K562 (cell line): Measurements from ENCODE around the gene DACT3. TPM values are rescaled to one million over a fixed set of nuclear protein-coding genes. Genes with fewer than 3 reads are reported as not detected.
A peak's percentile ranks its signal among the peaks of the same experiment; 100 is the strongest.

Experiments used
- ATAC-seq: fragments of 200-7000 bp; cut with Tn5 transposase; 3 replicates; pipeline ENCODE4 v1.9.1; 2020; ENCODE audit warnings: moderate library complexity
- BruUV-seq: library from RNA; stranded (reverse); fragments of 400-500 nt; replicated peaks from 2 replicates; lab custom pipeline; 2021; lab: Mats Ljungman, UMichigan
- CTCF ChIA-PET: fragments of 300-600 bp; formaldehyde crosslinking; extraction: SDS; loops from one replicate; lab custom pipeline; 2021; ENCODE audit warnings: low intra/inter-chr PET ratio; lab: Yijun Ruan, JAX
- POLR2A ChIA-PET: fragments of 300-600, 350-650 bp; sonication (Branson Sonifier 250); formaldehyde crosslinking; extraction: SDS; loops from one replicate; lab custom pipeline; 2021; ENCODE audit warnings: antibody characterized with exemption, inconsistent platforms; lab: Yijun Ruan, JAX
- DNase-seq, 4 experiments: peaks; one replicate each; pipeline versions ENCODE4 v3.0.0 to v3.0.0-alpha.2; 2011 to 2018; ENCODE audit warnings: low spot score in 3 of 4, mixed read lengths in 3 of 4; ENCODE audit errors: extremely low read depth in 1 of 4
- FAIRE-seq: peaks from 2 replicates; lab custom pipeline; 2011; peaks lifted over from hg19 to GRCh38; lab: Jason Lieb, UNC
- H2AFZ ChIP-seq: 2 replicates; pipeline ENCODE4 v1.6.0; 2011; ENCODE audit warnings: low read depth, low read length, control low read depth, inconsistent platforms
- H3K27ac ChIP-seq: fragments of 200-600 bp; 3 replicates; pipeline ENCODE4 v1.8.0; 2011; ENCODE audit warnings: low read depth, mild to moderate bottlenecking, control low read depth, inconsistent platforms, low read length, moderate library complexity, mixed read lengths; ENCODE audit errors: extremely low read depth
- H3K27me3 ChIP-seq, 2 experiments: fragments of 300-600 bp in 1 of 2; 2 replicates in 1 of 2; 3 replicates in 1 of 2; pipeline versions ENCODE4 v1.6.0 to v1.8.0; 2011; ENCODE audit warnings: inconsistent platforms in 2 of 2, low read length in 2 of 2, mild to moderate bottlenecking in 1 of 2, mixed read lengths in 1 of 2, moderate library complexity in 1 of 2; ENCODE audit not compliant: control insufficient read depth in 2 of 2, insufficient read depth in 2 of 2
- H3K36me3 ChIP-seq: fragments of 300-600 bp; 3 replicates; pipeline ENCODE4 v1.8.0; 2011; ENCODE audit warnings: mild to moderate bottlenecking, low read length, inconsistent platforms; ENCODE audit not compliant: control insufficient read depth, insufficient read depth
- H3K4me1 ChIP-seq, 2 experiments: fragments of 200-600 bp in 1 of 2; replicated peaks in 1 of 2; 2 replicates in 1 of 2; 3 replicates in 1 of 2; pipeline versions ENCODE4 v1.5.1 to v1.8.0; 2011; ENCODE audit warnings: inconsistent platforms in 2 of 2, low read length in 2 of 2, mild to moderate bottlenecking in 1 of 2, mixed read lengths in 1 of 2, moderate library complexity in 1 of 2; ENCODE audit not compliant: control insufficient read depth in 2 of 2, insufficient read depth in 2 of 2
- H3K4me2 ChIP-seq: 2 replicates; pipeline ENCODE4 v1.6.1; 2011; ENCODE audit warnings: low read length, control low read depth, inconsistent platforms, mixed read lengths; ENCODE audit not compliant: insufficient read depth
- H3K4me3 ChIP-seq: fragments of 200-600 bp; sonication (generic), shearing (Covaris generic); 2 replicates; pipeline ENCODE4 v1.5.1; 2016; ENCODE audit warnings: control low read depth, inconsistent platforms
- H3K79me2 ChIP-seq: fragments of 200-600 bp; 3 replicates; pipeline ENCODE4 v1.8.0; 2011; ENCODE audit warnings: low read length, inconsistent platforms; ENCODE audit not compliant: control insufficient read depth, insufficient read depth
- H3K9ac ChIP-seq, 2 experiments: 2 replicates each; pipeline versions ENCODE4 v1.6.0 to v1.6.1; 2011; ENCODE audit warnings: low read depth in 2 of 2, low read length in 2 of 2, control low read depth in 1 of 2, inconsistent platforms in 1 of 2, mild to moderate bottlenecking in 1 of 2, mixed read lengths in 1 of 2; ENCODE audit not compliant: insufficient read depth in 1 of 2
- H3K9me1 ChIP-seq: one replicate; pipeline ENCODE4 v1.6.0; 2011; ENCODE audit warnings: inconsistent platforms, mild to moderate bottlenecking, low read length, moderate library complexity; ENCODE audit not compliant: control insufficient read depth, insufficient read depth
- H3K9me3 ChIP-seq: replicated peaks from 2 replicates; pipeline ENCODE4 v1.5.1; 2011; ENCODE audit warnings: low read depth, low read length, inconsistent platforms; ENCODE audit not compliant: control insufficient read depth, insufficient read depth
- H4K20me1 ChIP-seq: replicated peaks from 2 replicates; pipeline ENCODE4 v1.6.1; 2011; ENCODE audit warnings: low read length, inconsistent platforms, mixed read lengths; ENCODE audit not compliant: control insufficient read depth, insufficient read depth
- CEBPZ ChIP-seq: fragments of 150-350 bp; IDR thresholded peaks from 2 replicates; pipeline ENCODE4 v1.6.1; 2014; ENCODE audit warnings: low read depth, mild to moderate bottlenecking, low read length, borderline replicate concordance
- FOXP1 ChIP-seq: sonication (generic); formaldehyde crosslinking; IDR thresholded peaks from 2 replicates; pipeline ENCODE4 v1.8.0; 2022; ENCODE audit warnings: mild to moderate bottlenecking, missing genetic modification reagents
- GATAD2B ChIP-seq: fragments of 450-650 bp; IDR thresholded peaks from 2 replicates; pipeline ENCODE4 v1.6.1; 2017; ENCODE audit warnings: mild to moderate bottlenecking, borderline replicate concordance
- POLR2G ChIP-seq: fragments of 200-400 bp; formaldehyde crosslinking; IDR thresholded peaks from 2 replicates; pipeline ENCODE4 v1.6.1; 2017; ENCODE audit warnings: low read depth, mild to moderate bottlenecking, antibody characterized with exemption, low read length, moderate library complexity
- POLR2H ChIP-seq: IDR thresholded peaks from 2 replicates; pipeline ENCODE4 v1.6.1; 2016; ENCODE audit warnings: missing genetic modification characterization, low read depth, mild to moderate bottlenecking, control low read depth, missing compliant biosample characterization, moderate library complexity
- SAFB ChIP-seq: fragments of 200-400 bp; formaldehyde crosslinking; IDR thresholded peaks from 2 replicates; pipeline ENCODE4 v1.6.1; 2017; ENCODE audit warnings: low read depth, low read length, borderline replicate concordance
- ZNF124 ChIP-seq: sonication (generic); formaldehyde crosslinking; IDR thresholded peaks from 2 replicates; pipeline ENCODE4 v1.8.1; 2022; ENCODE audit warnings: missing genetic modification reagents
- WGBS: fragments of 100-300 bp; shearing (Covaris generic); methylation state at CpG from one replicate; pipeline ENCODE4 v1.1.6; 2016; ENCODE audit warnings: low coverage, mixed read lengths; ENCODE audit not compliant: insufficient coverage; ENCODE audit errors: missing lambda C conversion rate; 5-methylcytosine and 5-hydroxymethylcytosine counted together
- in situ Hi-C: fragments of 300-500 bp; cut with MboI; formaldehyde crosslinking; loops from 4 replicates; pipeline ENCODE4 v1.15.0; 2018; ENCODE audit warnings: inconsistent platforms, mixed read lengths
- intact Hi-C: fragments of 100-400 bp; cut with micrococcal nuclease; formaldehyde crosslinking; loops from 2 replicates; pipeline ENCODE4 v1.14.2; 2022
- polyA plus RNA-seq, 8 experiments: library from polyadenylated mRNA; depleted of rRNA in 4 of 8; stranded (reverse) in 5 of 8; unstranded in 3 of 8; fragments of >200 nt; fragmentation: Nextera tagmentation in 2 of 8; fragmentation: Illumina TruSeq in 1 of 8; extraction: Ambion mirVana in 2 of 8; extraction: Trizol in 1 of 8; gene quantifications; 2 replicates each; pipeline versions ENCODE4 v1.2.1 to v1.2.3, GENCODE V29; 2011 to 2014; ENCODE audit warnings: inconsistent platforms in 1 of 8, missing spikeins in 1 of 8
- total RNA-seq, 7 experiments: library from RNA; depleted of rRNA in 6 of 7; stranded (reverse); fragments of >200 nt in 6 of 7; fragmentation: Illumina TruSeq in 2 of 7; extraction: Trizol in 2 of 7; gene quantifications; 2 replicates each; pipeline versions ENCODE4 v1.2.1 to v1.2.3, GENCODE V29; 2011 to 2021; ENCODE audit warnings: low replicate concordance in 1 of 7
- TF ChIP-seq, protein P1 (sequence below): fragments of 450-650 bp; IDR thresholded peaks from 2 replicates; pipeline ENCODE4 v1.6.1; 2016; ENCODE audit warnings: low read depth, mild to moderate bottlenecking, moderate library complexity
- TF ChIP-seq, protein P2 (sequence below), 2 experiments: fragments of 450-650 bp; conservative IDR thresholded peaks; 2 replicates each; pipeline ENCODE4 v1.6.1; 2017; ENCODE audit warnings: mild to moderate bottlenecking in 2 of 2, moderate library complexity in 2 of 2

Gene DACT3
- total and polyA plus RNA-seq, 9 of the 15 experiments (the other 6 are each of a cell fraction or from before 2014, with no cell fraction given) = 0.67 to 6.5 (median 3.5) TPM

DNA sequence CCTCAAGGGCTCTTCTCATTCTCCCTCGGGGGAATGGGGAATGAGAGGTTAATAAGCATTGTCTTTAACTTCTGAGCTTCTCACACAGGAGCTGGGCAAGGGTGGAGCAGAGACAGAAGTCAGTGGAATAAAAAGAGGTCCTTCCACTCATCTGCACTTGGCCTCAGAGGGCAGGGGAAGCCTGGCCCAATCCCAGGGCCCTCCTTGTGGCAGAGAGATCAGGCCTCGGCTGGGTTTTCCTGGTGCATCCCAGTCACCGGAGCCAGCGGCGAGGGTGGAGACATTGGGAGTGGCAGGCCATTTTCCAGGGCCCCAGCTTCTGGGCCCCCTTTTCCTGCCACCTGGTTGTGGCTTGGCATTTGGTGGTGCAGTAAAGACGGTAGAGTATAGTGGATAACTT is 49.2 kb downstream of the DACT3 start:
- DNase-seq = no peak
- ChIA-PET POLR2A (interaction anchor here (1.1 to 2.9 kb wide), 4 partner anchors 9 to 50 kb away, joined by 4 to 30 read pairs (median 9); partner anchors contain the start of genes CALM3 and DACT3), CTCF (no interaction called here)
- no peaks in the 10 kb centered on the region for H3K9me3 ChIP-seq
- BruUV-seq = no TSS peak
- WGBS = 70% methylated on average over 6 of the region's 6 CpGs
- no peak overlapping the region for H3K4me2 ChIP-seq
- no peak for ATAC-seq
- peaks cover 39% of the 10 kb centered on the region; the same call in 2 of the 3 replicates for H3K36me3 ChIP-seq
- intact Hi-C loops = no loop called here
- in situ Hi-C loops = loop anchor here (5.0 kb wide), 1 partner anchor 51 kb away; the partner anchor contains the start of gene DACT3
- TF ChIP-seq POLR2G = peak; percentile 50
- no peak for TF ChIP-seq POLR2H (tag)
- TF ChIP-seq CEBPZ = no peak
- TF ChIP-seq SAFB = no peak
- TF ChIP-seq FOXP1 (CRISPR knock-in tag) = no peak
- TF ChIP-seq, protein P1, sequence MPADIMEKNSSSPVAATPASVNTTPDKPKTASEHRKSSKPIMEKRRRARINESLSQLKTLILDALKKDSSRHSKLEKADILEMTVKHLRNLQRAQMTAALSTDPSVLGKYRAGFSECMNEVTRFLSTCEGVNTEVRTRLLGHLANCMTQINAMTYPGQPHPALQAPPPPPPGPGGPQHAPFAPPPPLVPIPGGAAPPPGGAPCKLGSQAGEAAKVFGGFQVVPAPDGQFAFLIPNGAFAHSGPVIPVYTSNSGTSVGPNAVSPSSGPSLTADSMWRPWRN = no peak
- TF ChIP-seq, protein P2, sequence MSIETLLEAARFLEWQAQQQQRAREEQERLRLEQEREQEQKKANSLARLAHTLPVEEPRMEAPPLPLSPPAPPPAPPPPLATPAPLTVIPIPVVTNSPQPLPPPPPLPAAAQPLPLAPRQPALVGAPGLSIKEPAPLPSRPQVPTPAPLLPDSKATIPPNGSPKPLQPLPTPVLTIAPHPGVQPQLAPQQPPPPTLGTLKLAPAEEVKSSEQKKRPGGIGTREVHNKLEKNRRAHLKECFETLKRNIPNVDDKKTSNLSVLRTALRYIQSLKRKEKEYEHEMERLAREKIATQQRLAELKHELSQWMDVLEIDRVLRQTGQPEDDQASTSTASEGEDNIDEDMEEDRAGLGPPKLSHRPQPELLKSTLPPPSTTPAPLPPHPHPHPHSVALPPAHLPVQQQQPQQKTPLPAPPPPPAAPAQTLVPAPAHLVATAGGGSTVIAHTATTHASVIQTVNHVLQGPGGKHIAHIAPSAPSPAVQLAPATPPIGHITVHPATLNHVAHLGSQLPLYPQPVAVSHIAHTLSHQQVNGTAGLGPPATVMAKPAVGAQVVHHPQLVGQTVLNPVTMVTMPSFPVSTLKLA (conservative IDR thresholded peaks at IDR 0.05) = no peak
- TF ChIP-seq ZNF124 (CRISPR knock-in tag) = no peak
- TF ChIP-seq GATAD2B = no peak
- H3K27ac ChIP-seq = no peak overlapping the region
- no peak for FAIRE-seq
- H3K4me3 ChIP-seq = no peak overlapping the region
- H3K9ac ChIP-seq = no peak overlapping the region; a peak in 1 of 4 replicates
- H3K4me1 ChIP-seq = peaks cover 3 to 12% of the 10 kb centered on the region in 2 experiments
- no peaks in the 10 kb centered on the region for H3K27me3 ChIP-seq
- H4K20me1 ChIP-seq = 0 out of 2 replicates have a peak, but pooled peaks cover 12% of the 10 kb centered on the region
- H3K9me1 ChIP-seq = no peaks in the 10 kb centered on the region
- no peaks in the 10 kb centered on the region for H3K79me2 ChIP-seq
- H2AFZ ChIP-seq = no peak overlapping the region
